Measurements from ENCODE around the gene GPA33.

GRCh38 chr1:167061073-167061464 is 29.1 kb downstream of the GPA33 start:
- TF ChIP-seq CTCF (IDR thresholded peaks at IDR 0.05; ENCODE audit: low read depth, low read length) (no peak), MAX (IDR thresholded peaks at IDR 0.05; ENCODE audit: low read depth, low read length) (no peak), POLR2A (IDR thresholded peaks at IDR 0.05; ENCODE audit: extremely low read depth, insufficient read length) (no peak)

All from NB4 (cell line).